GM19193 (cell line): ENCODE measurements around the gene GNPNAT1.

Experiments used
- POLR2A ChIP-seq: IDR thresholded peaks from 4 replicates; pipeline ENCODE4 v1.6.1; 2011; ENCODE audit not compliant: insufficient read depth, insufficient read length; ENCODE audit errors: extremely low read depth

GNPNAT1 gene

DNA sequence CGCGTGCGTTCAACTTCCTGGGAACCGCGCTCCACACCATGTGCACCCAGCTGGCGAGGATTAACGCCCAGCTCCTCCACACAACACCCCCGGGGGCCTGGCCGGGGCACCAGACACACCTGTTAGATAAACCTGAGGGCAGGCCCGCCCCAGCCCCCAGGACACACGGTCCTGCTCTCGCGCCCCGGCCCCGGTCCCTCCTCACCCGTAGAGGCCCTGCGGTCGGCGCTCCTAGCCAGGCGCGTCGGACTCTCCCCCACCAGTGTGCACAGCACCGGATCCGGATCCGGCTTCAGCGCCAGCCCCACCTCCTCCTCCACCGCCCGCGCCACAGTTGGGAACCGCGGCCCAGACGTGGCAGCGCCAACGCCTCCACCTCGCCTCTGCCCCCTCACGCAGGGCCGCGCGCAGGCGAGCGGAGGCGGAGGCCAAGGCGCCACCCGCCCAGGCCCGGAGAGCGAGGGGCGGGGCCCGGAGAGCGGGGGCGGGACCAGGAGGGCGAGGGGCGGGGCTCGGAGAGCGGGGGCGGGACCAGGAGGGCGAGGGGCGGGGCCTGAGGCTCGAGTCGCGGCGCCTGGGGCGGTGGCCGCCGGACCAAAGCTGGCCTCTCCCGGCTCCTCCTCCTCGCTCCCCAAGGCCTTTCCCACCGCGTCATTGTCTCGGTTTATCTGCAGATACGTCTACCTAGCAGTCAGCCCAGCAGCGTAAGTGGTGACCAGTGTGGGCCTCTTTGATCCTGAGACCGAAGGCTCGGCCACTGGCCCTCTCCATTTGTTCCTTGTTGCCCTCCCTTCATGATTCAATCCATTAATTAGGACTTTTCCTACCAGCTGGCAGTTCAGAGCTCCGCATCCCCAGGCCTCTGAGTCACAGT, at the start of gene GNPNAT1:
TSS of gene GNPNAT1 (minus strand) at position 385 of the 874 bp plus-strand sequence. CDS start 6,957 bp downstream, outside the sequence.
- TF ChIP-seq POLR2A, result peak; percentile 74

DNA sequence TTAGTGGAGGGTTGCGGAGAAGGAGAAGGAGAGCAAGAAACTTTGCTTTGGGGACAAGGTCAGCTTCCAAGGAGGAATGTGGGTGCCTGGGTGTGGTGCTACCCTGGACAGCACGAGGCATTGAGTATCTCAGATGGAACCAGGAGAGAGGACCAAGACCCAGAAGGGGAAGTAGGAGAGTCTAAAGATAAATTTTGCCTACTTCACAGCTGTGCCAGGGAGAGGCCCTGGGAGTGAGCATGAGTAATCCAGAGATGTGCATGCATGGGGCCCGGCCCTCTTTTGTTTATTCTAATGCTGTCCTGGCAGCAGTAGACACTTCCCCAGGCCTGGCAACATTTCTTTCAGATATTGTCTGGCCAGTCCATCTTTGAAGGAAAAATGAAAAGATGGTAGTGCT, 49.5 kb upstream of the GNPNAT1 start:
- no peak for TF ChIP-seq POLR2A

DNA sequence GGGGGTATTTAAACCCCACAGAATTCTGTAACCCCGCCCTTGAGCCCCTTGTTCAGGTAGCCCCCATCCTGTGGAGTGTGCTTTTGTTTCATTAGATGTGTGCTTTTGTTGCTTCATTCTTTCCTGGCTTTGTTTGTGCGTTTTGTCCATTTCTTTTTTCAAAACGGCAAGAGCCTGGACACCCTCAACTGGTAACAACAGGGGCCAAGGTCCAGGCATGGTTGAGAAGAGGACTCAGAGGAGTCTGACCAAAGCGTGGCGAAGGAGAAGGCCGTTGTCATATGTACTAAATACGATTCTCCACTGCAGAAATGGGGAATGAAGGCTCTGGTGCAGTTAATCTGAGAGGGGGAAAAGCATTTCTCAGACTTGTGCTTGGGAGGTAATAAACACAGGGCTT, 46.0 kb upstream of the GNPNAT1 start:
- TF ChIP-seq POLR2A, result no peak

DNA sequence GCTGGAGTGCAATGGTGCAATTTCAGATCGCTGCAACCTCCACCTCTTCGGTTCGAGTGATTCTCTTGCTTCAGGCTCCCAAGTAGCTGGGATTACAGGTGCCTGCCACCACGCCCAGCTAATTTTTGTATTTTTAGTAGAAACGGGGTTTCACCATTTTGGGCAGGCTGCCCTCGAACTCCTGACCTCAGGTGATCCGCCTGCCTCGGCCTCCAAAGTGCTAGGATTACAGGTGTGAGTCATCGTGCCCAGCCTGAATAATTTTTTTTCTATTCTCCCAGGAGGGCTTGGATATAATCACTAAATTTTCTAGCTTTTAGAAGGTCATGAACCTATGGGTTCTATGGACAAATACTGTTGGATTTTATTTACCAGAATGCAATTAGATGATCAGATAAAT, 44.7 kb upstream of the GNPNAT1 start:
- no peak for TF ChIP-seq POLR2A

DNA sequence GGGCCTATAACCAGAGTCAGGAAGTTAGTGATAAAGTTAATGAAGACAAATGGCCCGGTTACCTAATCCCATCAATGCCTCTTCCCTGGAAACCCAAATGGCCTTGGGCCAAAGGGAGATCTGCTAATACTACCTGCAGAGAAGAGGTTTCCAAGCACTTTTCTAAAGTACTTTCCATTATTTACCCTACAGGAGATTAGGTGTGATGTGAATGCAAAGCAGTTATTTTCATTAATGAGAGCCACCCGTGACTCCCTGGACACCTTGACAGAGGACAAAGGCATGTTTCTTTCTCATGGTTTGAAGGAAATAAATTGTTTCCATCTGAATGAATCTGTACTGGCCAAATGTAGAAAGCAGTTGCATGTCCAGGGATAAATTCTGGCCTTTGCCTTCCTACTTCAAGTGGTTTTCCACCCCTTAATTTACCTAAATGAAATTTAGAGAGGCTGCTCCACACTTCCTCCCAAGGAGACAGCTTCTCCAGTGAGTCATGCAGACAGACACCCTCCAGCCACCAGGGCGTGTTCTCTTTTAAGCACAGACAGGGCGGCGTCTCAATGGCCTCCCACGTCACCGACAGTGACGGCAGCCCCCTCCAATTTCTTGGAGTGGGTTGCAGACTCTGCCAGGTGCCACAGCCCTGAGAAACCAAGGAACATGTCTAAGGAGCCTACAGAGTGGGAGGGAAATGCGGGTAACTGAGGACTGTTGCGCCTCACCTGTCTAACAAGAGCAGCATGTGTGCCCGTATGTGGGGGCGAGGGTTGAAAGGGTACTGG, 43.9 kb upstream of the GNPNAT1 start:
- TF ChIP-seq POLR2A, result no peak

DNA sequence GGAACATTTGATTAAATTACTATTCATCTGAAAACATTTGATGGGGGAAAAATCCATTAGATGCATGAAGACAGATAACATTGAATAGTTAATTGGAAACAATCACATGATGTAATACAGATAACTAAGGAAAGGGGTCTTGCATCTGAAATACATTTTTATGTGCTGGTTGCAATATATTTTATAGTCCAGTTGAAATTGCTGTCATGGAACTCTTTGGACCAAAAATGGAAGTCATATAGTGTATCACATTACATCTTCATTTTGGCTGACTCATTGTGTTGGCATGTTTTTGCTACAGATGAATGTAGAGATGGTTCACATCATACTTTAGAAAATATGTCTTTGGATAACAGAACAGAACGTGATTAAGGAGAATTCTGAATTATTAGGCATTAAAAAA, 43.0 kb upstream of the GNPNAT1 start:
- TF ChIP-seq POLR2A, result no peak

DNA sequence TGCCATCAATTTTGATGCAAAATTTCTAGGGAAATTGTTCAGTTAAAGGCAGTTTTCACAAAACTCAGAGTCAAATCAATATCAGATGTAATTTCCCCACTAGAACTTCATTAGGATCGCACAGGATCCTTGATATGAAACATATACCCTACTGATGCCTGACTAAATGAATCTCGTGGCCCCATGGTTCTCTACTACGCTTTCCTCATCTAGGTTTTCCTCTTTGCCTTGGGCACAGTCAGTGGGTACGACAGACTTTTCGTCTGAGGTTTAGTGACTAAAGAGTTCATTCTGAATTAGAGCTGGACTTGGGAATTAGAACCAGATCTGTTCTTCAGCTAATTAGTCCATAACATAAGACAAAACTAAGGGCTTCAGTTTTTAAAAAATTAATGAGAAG, 42.5 kb upstream of the GNPNAT1 start:
- TF ChIP-seq POLR2A, result no peak

DNA sequence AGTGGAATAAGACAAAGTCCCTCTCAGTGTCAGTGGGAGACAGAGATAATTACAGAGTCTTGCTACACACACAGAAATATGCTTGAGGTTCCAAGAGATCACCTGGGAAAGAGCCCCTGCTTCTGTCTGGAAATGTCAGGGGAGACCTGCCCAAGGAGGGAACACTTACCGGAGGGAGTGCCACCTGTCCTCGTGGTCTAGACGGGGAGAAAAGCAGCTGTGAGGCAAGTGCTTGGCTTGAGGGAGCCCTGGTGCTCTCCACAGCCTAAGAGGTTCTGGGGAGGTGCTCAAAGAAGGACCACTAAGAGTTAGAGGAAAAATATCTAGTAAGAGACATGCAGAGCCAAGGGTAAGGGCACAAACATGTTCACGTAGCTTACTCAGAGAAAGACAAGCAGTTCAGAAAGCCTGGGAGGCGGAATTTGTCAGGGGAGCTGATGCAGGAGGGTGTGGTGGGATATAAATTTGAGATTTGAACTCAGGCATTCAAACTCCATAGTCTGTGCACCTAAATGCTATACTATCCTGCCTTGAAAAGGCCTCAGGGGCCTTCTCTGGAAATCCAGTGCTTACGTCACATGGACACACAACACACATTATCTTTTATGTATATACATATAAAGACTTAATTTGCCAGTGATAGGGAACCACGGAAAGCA, 38.2 kb upstream of the GNPNAT1 start:
- TF ChIP-seq POLR2A, result no peak

DNA sequence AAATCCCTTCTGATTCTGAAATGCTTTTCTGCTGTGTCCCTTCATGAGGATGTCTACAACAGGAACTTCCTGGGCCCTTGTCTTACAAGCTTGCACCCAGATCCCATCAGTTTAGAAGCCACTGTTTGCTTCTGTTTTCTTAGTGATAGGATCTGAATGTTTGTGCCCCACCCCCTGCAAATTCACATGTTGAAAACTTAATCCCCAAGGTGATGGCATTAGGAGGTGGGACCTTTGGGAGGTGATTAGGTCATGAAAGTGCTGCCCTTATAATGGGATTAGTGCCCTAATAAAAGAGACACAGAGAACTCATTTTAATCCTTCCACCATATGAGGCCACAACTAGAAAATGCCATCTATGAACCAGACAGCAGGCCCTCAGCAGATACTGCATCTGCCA, 36.0 kb upstream of the GNPNAT1 start:
- no peak for TF ChIP-seq POLR2A

DNA sequence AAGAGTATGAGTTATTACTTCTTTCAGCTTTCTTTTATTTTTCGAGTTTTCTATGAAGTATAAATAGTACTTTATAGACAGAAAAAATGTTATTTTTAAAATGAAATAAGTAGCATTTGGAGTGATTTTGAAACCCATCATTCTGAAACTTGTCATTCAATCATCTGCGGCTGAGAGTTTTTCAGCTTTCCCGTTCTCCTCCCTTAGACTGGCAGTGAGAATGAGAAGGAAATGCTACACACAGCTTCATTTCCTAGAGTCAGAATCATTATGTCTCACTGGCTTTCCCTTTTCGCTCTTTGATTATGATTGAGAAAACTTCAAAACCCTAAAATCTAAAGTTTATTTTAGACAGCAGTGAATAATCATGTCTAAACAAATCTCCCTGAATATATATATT, 33.7 kb upstream of the GNPNAT1 start:
- TF ChIP-seq POLR2A, result no peak

DNA sequence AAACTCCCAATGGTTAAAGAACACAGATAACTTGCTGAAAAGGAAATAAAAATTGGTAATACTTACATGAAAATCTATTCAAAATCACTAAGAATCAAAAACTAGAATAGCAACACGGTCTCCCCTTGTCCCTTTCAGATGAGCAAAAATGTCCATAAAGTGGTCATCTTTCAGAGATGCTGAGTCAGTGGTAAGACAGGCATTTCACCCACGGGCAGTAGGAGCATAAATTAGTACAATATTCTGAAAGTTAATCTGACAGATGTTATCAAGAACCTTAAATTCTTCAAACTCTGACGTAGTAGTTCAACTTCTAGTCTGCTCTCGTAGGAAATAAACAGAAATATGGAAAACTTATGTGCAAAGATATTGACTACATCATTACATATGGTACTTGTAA, 33.1 kb upstream of the GNPNAT1 start:
- TF ChIP-seq POLR2A, result no peak

DNA sequence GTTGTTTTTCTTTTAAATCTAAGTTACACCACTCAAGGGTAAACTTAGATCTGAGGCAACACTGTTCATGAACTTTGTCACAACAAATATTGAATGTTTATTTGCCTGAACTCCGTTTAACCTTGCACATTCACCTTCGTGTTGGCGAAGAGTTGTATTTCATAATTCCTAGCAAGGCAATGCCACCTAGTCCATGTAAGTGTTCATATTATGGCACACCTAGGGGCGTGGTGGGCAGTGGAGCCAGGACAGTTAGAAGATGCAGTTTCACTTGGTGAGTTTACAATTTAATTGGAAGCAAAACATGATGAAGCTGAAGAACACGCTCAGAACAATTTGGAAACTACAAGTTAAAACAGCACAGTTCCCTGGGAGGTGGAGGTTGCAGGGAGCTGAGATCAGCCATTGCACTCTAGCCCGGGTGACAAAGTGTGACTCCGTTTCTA, 30.4 kb upstream of the GNPNAT1 start:
- TF ChIP-seq POLR2A, result no peak

DNA sequence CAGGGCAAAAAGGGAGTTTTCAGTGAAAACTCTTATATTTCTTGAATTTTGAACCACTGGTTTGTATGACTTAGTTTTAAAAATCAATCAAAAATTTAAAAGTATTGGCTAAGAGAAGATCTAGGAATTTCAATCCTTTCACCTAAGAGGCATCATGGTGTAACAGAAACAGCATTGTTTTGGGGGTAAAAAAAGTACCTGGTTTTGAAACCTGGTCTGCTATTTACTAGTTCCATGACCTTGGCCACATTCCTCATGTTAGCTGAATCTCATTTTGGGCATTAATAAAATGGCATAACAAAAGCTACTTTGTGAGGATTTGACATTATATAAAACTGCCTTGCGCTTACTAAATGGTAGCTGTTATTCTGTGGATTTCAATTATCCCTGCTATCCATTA, 16.7 kb upstream of the GNPNAT1 start:
- no peak for TF ChIP-seq POLR2A

DNA sequence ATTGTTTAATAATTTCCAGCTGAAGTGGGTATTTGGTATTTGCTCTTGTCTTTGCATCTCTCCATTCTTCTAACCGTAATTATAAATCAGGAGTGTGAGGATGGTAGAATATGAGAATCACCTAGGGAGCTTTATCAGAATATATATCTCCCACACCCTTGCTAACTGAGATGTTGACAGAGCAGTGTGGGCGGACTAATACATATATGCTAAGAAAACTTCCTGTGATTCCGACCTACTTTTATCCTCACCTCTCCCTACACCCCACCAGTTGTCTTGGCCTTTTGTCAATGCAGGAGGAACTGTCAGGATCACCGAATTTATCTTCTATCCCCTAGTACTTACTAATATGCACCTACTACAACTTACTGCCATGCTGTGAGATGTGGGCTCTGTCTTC, 14.7 kb upstream of the GNPNAT1 start:
- TF ChIP-seq POLR2A, result no peak

DNA sequence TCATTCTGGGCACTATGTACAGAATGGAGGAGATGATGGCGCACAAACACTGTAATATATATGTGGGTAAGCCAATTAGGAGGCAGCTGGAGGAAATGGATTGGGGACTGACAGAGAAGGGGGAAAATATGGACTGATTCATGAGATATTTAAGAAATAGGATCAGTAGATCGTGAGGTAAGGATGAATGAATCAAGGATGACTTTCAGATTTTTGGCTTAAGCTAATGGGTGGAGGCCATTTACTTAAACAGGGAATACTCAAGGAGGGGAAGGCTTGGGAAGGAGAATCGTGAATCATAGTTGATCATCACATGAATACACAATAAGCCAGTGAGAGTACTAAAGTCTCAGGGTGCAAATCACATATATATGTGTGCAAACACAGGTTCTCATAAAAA, 11.2 kb upstream of the GNPNAT1 start:
- TF ChIP-seq POLR2A, result no peak
